ENCODE results near the gene STRBP.

DNA sequence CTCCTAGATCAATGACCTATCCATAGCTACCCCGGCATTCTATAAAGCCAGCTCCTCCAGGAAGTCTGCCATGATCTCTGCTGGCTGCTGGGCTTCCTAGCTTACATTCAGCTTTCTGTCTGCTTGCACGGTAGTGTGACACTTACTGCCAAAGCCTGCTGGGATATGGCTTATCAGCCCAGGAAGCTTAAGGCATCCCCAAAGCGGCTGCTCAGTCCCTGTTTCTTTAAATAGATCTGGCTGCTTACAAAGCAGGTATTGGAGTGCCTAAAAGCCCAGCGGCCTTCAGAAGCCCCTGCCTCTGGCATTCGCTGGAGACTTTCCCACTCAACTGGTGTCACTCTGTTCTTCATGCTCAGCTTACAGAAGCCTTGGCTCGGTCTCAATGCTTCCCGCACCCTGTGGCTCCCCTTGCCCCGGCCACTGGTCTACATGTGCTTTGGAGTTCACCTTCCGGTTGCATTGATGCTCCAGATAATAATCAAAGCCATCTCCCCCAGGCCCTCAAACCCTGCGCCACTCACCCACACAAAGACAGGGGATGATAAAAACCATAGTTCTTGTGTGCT, 31.3 kb upstream of the STRBP start:
- TF ChIP-seq, protein P1, sequence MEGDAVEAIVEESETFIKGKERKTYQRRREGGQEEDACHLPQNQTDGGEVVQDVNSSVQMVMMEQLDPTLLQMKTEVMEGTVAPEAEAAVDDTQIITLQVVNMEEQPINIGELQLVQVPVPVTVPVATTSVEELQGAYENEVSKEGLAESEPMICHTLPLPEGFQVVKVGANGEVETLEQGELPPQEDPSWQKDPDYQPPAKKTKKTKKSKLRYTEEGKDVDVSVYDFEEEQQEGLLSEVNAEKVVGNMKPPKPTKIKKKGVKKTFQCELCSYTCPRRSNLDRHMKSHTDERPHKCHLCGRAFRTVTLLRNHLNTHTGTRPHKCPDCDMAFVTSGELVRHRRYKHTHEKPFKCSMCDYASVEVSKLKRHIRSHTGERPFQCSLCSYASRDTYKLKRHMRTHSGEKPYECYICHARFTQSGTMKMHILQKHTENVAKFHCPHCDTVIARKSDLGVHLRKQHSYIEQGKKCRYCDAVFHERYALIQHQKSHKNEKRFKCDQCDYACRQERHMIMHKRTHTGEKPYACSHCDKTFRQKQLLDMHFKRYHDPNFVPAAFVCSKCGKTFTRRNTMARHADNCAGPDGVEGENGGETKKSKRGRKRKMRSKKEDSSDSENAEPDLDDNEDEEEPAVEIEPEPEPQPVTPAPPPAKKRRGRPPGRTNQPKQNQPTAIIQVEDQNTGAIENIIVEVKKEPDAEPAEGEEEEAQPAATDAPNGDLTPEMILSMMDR (IDR thresholded peaks at IDR 0.05) = no peak
- TF ChIP-seq, protein P2, sequence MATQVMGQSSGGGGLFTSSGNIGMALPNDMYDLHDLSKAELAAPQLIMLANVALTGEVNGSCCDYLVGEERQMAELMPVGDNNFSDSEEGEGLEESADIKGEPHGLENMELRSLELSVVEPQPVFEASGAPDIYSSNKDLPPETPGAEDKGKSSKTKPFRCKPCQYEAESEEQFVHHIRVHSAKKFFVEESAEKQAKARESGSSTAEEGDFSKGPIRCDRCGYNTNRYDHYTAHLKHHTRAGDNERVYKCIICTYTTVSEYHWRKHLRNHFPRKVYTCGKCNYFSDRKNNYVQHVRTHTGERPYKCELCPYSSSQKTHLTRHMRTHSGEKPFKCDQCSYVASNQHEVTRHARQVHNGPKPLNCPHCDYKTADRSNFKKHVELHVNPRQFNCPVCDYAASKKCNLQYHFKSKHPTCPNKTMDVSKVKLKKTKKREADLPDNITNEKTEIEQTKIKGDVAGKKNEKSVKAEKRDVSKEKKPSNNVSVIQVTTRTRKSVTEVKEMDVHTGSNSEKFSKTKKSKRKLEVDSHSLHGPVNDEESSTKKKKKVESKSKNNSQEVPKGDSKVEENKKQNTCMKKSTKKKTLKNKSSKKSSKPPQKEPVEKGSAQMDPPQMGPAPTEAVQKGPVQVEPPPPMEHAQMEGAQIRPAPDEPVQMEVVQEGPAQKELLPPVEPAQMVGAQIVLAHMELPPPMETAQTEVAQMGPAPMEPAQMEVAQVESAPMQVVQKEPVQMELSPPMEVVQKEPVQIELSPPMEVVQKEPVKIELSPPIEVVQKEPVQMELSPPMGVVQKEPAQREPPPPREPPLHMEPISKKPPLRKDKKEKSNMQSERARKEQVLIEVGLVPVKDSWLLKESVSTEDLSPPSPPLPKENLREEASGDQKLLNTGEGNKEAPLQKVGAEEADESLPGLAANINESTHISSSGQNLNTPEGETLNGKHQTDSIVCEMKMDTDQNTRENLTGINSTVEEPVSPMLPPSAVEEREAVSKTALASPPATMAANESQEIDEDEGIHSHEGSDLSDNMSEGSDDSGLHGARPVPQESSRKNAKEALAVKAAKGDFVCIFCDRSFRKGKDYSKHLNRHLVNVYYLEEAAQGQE (IDR thresholded peaks at IDR 0.05; ENCODE audit: insufficient read depth in 1 of 2, low read depth in 2 of 2, low read length in 1 of 2) = no peak
- no peak for TF ChIP-seq POLR2AphosphoS5 (IDR thresholded peaks at IDR 0.05; ENCODE audit: low read depth, low read length)
- no peak for TF ChIP-seq TCF7L2 (IDR thresholded peaks at IDR 0.05; ENCODE audit: low read depth, low read length)
- no peak for TF ChIP-seq SIN3A (IDR thresholded peaks at IDR 0.05; ENCODE audit: borderline replicate concordance, insufficient read depth, low read depth, low read length)

Data from Panc1 (cell line).